Stimulated activated CD8-positive, alpha-beta memory T cell treated with anti-CD3 and anti-CD28 coated beads, Interleukin-4, amount 100 ng/mL, for 1 hour (primary cell): ENCODE measurements around the gene DDX53.

Experiments used
- DNase-seq, 2 donors: peaks; one replicate each; pipeline ENCODE4 v3.0.0-alpha.2; 2020; ENCODE audit warnings: low read depth in 2 of 2, low spot score in 1 of 2

Gene DDX53

DNA sequence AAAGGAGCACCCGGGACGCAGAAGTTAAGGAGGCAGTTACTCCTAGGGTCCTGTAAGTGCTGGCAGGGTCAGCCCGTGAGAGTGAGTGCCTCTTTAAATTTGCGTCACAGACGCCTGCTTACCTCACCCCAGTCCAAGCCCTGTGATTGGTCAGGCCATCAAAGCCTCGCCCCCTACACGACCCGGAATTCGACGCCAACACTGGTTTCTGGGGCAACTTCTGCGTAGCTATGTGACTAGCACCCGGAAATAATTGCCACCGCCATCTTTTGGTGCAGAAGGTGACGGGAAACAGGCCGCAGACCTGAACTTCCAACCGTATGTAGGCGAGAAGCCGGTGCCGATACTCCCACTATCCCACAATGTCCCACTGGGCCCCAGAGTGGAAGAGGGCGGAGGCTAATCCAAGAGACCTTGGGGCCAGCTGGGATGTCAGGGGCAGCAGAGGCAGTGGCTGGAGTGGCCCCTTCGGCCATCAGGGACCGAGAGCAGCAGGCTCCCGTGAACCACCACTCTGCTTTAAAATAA lies at the start of gene DDX53:
Gene DDX53, plus strand, starts transcription at position 265 of the 528 bp plus-strand sequence. Its CDS starts 98 bp downstream, at position 363.
- no peak for DNase-seq

DNA sequence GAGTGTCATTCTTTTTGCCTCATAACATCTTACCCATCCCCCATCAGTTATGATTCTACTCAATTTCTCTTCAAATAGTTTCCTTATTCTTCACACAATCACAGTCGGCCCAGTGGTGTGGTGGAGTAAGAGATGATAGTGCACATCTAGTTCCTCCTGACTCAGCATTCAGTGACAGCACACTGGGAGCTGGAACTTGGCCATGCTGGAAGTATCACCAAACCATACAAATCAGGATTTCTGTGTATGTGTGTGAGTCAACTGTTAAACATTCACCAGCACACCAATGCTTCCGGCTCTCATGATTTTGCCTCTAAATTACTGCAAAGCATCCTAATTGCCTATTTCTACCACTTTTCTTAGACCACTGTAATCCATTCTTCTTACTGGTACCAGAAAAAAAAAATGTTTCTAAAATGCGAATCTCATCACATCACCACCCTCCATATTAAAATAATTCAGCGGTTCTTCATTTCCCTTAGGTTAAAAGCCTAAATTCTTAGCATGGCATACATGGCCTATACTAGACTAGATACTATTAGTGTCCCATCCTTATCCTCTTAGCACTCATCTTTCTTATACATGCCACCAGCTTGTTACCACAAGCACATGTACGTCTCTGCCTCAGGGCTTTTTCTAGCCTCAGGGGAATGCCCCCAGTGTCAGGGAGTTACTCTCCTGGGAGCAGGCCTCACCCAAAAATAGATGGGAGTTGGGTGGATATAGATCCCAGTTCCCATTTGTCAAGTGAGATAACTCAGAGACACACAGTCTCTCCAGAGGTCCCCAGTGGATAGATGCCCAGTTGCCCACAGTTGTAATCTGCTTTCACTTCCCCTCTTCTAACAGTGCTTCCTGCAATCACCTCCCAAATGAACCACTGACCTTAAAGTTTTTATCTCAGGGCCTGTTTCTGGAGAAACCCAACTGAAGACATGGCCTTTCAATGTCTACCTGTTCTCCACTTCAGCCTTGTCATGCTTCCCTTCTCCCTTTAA lies 49.2 kb upstream of the DDX53 start:
- no peak for DNase-seq

DNA sequence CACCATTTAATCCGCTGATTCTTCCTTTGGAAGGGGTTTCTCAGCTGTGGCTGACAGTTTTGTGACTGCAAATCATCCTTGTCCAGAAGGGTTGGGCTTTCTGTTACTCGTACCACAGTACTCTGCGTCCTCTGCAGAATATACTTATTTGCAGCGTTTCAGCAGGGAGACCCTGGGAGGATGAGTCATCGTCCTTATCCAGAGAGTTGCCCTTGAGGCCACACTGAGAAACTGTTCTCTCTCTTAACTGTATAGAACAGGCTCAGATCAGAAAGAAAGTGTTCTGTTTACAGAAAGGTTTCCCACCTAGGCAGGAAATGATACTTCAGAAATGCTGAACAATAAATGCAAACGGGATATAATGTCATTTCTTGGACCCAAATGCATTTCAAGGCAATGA lies 47.8 kb upstream of the DDX53 start:
- no peak for DNase-seq

DNA sequence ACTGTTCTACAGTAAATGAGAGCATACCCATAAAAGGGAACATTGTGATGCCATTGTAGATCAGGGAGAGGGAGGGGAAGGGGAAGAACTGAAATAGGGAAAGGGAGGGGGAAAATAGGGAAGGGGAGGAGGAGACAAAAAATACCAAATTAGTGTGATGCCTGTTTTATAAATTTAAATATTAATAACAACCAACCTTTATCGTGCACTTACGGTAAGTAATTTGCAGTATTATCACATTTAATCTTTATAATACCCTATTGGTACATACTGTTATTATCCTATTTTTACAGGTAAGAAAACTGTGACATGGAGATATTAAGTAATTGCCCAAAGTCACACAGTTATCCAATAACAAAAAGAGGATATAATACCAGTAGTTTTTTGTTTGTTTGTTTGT lies 41.5 kb upstream of the DDX53 start:
- DNase-seq: no peak

DNA sequence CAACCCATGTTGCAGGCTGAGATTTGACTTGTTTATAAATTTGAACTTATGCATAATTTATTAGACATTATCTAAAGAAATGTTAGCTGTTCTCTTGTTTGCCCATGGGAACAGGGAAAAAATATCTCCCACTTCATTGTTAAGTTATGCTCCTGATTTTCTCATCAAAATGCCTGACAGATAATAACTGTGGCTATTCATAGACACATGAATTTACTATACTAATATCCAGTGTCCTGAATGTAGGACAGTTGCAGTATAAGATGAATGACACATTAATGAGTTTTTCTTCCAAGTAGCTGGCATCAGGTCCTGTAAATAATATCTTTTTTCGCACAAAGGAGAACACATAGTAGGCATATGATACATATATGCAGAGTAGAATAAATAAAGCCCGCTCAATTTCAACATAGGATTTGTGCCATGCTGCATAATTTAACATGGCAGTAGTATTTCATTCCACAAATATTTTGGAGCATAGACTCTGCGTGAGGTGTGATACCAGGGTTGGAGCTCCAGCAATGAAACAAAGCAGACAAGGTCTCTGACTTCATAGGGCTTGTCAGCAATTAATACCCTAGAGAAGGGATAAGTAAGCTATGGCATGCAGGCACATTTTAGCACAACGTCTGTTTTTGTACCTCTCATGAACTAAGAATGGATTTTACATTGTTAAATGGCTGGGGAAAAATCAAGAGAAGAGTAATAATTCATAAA lies 40.4 kb upstream of the DDX53 start:
- DNase-seq: no peak

DNA sequence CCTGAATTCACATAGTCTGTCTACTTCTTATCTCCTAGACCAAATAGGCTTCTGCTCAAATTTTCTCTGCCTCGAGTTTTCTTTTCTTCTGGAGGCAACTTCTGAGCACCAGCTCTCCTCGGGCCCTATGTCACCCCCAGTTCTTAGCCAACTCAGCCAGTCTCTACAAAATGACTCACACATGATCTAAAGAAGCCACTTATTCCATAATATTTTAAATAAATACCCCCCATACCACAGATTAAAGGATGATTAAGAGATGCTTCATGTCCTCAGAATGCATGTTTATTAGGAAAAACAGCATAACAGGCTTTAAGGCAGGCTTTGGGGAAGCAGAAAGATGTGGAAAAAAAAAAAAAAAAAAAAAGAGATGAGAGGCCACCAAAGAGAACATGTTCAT lies 36.6 kb upstream of the DDX53 start:
- no peak for DNase-seq

DNA sequence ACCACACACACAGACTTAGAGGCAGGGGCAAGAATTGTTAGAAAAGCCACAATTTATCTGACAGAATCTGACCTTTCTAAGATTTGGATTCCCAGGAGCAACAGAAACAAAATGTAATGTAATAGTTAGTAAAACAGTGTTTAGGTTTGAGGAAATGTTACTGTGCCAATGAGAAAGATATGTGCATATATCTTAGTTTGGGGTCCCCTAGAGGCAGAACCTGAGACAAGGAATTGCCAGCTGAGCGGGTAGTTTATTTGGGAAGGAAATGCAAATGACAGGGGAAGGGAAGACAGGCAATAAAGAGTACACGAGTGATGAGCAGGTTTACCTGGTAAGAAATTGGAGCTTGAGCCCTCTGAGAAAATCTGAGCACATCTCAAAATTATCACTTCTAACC lies 31.3 kb upstream of the DDX53 start:
- DNase-seq: no peak

DNA sequence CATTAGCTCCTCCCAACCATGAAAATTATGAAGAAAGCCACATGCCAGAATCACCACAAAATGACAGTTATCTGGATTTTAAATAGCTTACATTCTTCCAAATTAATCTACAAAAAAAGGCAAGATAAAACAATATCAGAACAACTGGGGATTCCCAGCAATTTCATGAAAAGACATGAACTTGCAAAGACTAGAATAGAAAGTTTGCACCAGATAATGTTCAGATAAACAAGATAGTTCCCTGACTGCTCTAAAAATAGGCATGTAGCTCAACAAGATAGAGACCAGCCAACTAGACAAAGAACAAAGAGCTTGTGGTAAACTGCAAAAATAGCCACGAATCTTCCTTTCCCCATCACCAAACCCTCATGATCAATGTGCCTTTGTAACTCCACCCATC lies 30.3 kb upstream of the DDX53 start:
- no peak for DNase-seq

DNA sequence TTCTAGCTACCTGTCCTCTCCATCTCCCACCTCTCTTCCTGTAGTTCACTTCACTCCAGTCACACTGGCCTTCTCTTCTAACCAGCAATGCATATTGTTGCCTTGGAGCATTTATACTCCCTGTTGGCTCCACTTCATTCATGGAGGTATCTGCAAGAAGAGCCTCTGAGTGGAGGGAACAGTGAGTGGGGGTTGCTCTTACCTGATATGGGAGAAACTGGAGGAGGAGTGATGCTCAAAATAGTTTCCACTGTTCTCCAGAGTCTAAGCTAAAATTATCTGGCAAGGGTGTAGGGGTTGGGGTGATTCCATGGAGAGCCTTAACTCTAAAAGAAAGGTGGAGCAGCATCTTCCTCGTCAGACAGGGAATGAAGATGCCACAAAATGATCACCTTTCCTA lies 28.9 kb upstream of the DDX53 start:
- DNase-seq: no peak

DNA sequence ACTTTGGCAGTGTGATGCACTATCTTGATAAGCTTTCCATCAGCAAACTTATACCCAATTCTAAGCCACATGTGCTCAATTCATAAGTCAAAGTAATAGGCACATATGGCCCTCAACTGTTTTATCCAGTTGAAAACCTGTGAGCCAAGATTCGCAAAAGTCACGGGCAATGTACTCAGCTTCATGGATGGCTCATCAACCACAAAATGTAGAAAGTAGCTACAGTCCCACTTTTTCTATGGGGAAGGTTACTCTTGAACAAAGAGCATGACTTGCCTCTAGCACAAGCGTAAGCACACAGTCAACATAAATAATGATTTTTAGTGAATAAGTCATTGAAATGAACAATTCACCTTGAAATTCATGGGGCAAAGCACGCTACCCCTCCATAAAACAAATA lies 25.1 kb upstream of the DDX53 start:
- no peak for DNase-seq

DNA sequence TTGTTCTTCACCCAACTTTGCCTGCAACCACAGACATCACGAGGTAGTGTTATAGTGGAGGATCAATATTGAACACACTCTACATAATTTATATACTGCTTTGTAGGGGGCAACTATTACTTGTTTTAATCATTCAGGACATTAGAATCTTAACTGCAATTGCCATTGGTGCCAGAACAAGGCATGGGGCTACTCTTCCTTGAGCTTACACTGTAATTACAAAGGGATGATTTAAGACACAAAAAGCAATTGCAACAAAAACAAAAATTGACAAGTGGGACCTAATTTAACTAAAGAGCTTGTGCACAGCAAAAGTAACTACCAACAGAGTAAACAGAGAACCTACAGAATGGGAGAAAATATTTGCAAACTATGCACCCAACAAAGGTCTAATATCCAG lies 24.0 kb upstream of the DDX53 start:
- no peak for DNase-seq

DNA sequence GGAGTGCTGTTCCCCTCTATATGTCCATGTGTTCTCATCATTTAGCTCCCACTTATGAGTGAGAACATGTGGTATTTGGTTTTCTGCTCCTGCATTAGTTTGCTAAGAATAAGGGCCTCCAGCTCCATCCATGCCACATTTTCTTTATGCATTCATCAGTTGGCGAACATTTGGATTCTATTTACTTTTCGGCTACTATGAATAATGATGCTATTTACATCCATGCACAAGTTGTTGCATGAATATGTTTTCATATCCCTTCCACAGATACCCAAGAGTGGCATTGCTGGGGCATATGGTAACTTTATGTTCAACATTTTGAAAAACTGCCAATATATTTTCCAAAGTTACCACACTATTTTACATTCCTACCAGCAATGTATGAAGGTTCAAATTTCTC lies 13.8 kb upstream of the DDX53 start:
- no peak for DNase-seq

DNA sequence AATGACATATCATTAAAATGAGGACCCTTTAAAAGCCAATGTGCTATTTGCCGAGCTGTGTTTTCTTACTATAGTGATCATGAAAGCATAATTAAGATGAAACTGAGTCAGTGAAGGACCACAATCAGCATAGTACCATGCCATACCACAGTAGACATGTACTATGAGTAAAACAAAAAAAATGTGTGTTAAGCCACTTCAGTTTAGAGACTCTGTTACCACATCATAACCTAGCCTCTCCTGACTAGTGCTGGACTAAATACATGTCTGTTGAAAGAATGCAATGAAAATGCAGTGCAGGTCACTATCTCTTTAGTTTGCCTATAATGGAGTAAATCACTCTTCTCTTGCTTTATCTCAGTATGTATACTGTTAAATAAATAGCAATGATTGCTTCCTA lies 12.3 kb upstream of the DDX53 start:
- no peak for DNase-seq

DNA sequence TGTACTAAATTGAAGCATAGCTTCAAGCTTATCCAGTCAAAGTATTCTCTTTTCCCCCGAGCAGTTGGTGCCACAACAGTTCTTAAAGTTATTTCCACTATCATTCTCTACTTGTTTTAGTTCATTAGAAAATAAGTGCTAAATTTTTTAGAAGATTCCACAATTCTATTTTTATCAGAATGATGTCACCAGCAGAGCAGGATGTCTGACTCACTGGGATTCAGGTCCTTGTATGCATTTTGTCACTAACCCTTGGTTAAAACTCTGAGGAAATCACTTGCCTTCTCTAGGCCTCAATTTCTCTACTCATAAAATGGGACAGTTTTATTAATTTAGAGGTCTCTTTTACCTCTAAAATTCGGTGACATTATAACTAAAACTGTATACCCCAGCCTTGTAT lies 3.4 kb downstream of the DDX53 start:
- no peak for DNase-seq

DNA sequence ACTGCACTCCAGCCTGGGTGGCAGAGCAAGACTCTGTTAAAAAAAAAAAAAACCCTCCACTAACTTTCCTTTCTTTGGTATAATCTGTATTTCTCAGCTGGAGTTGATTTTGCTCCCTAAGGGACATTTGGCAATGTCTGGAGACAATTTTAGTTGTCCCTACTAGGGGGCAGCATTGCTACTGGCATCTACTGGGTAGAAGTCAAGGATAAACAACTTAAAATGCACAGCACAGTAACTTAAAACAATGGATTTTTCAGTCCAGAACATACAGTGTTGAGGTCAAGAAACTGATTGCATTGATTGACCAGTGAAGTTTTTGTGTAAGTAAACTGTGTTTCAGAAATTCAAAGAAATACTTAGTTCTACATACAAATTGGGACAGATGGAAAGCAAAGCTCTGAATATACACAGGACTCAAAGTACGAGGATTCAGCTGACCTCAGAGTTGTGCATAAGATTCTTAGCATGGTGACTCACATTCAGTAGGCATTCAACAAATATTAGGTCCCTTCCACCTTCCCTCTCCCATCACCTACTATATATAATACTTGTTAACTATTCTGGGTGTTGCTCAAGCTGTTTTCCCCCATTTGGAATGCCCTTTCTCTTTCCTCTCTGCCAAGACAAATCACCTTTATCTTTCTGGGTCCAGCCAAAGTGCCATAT lies 8.8 kb downstream of the DDX53 start:
- DNase-seq: no peak

DNA sequence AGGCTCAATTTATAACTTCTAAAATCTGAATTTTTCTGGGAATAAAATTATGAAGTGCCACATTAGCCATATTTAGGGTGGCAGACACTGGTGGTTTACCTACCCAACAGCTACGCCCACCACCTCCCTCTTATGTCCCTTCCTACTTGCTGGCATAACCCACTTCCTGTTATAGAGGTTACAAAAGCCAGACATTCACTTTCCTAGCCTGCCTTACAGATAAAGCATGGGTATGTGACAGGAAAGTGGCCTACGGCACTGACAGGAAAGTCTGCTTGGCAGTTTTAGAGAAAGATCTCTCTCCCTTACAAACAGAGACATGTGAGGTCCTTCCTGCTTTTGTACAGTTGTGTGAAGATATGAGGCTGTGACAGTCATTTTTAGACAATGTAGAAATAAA lies 12.4 kb downstream of the DDX53 start:
- no peak for DNase-seq

DNA sequence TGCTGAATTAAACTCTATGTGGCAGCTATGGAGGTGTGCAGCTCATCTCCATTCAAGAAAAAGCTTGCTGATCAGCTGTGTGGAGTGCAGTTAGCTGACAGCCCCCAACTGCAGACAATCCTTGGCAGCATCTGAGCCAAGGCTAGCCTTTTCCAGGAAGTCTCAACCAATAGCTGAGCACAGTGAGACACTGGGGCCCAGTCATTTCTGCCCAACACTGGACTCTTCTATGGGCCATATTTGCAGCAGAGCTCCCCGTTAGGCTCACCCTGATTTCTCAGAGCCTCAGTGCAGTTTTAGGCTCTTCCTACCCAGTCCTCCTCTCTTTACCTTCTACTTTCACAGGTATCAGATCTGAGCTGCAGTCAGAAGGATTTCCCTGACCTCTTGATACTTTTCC lies 12.9 kb downstream of the DDX53 start:
- DNase-seq: no peak

DNA sequence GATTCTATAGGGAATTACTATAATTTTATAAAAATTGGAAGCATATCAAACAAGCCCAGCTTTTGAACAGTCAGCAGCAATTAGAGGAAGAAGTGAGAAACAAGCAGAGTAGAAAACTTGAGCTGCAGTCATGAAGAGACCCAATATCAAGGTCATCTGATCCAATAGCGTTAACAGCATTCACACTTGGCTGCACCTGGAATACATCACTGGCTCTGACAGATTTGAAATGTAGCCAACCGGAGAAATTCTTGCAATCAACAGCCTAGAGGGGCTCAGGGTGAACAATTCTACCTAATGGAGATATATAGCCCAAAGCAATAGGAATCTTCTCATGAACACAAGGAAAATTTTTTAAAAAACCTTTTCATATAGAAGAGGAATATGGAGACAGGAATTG lies 13.6 kb downstream of the DDX53 start:
- no peak for DNase-seq

DNA sequence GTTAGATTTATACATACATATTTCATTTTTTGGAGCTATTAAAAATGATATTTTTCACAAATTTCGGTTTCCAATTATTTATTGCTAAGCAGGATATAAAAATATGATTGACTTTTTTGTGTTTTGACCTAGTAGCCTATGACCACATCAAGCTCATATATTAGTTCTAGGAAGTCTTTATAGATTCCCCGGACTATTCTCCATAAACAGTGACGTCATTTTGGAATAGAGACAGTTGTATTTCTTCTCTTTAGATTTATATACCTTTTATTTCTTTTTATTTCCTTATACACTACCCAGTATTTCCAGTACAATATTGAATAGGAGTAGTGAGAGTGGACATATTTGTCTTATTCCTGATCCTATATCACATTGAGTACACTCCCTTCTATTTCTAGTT lies 31.8 kb downstream of the DDX53 start:
- DNase-seq: no peak

DNA sequence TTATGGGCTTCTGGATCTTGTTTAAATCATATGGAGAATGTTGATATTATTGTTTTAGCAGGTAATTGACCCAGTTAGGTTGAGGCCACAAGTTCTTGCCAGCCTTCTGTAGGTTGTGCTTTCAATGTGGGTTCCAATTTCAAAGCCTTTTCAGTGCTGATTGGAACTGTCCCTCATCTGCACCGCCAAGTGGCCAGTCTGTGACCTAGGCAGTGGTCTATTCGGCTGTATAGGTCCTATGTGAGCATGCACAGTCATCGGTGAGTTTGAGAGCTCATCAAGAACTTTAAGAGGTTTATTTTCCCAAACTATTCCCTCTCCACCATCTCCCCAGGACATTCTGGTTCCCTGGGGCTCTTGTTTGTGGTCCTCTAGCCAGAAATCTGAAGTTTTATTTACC lies 35.7 kb downstream of the DDX53 start:
- no peak for DNase-seq

DNA sequence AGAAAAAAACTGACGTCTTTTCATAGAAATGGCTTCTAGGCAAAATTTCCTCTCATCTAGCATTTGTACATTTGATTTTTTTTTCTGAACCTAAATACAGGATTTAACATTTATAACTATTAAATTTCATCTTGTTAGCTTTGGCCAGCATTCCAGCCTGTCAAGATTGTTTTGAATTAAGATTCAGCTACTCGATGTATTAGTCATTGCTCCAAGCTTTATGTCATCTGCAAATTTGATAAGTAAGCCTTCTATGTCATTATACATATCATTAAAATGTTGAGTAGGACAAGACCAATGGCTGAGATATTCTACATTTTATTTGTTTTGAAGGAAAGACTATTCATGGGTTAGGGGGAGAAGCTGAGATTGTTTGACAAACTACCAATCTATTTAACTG lies 46.7 kb downstream of the DDX53 start:
- no peak for DNase-seq
